ENCODE data around the gene RPL34. TPM values are rescaled to one million over a fixed set of nuclear protein-coding genes. Genes with fewer than 3 reads are reported as not detected.

The RPL34 gene
- total and polyA plus RNA-seq, 2 of the 4 experiments (the other 2 are of a cell fraction): 1,435 to 2,037 TPM

- peak; percentile 72 for DNase-seq
Measured at GRCh38 chr4:108651014-108651791, 30.8 kb downstream of the RPL34 start.

More at GRCh38 chr4:108651014-108651791, 30.8 kb downstream of the RPL34 start:
- peak overlapping the region; percentile 89 for H2AFZ ChIP-seq (replicated peaks; ENCODE audit: low read length, poor library complexity)
- intact Hi-C loops (cut with micrococcal nuclease) (loop anchor here (1.0 kb wide), 1 partner anchor 31 kb away; the partner anchor contains the start of gene RPL34), in situ Hi-C loops (cut with MboI; ENCODE audit: low sequenced_read_pairs) (no loop called here), dilution Hi-C loops (cut with HindIII; ENCODE audit: low sequenced_read_pairs, unreplicated experiment) (no loop called here)
- H2AK5ac ChIP-seq (ENCODE audit: low read depth, low read length): peak overlapping the region; percentile 90
- peak overlapping the region; percentile 40 for H3K18ac ChIP-seq (ENCODE audit: low read depth, low read length)
- peaks cover 0 to 26% of the 10 kb centered on the region in 2 experiments; a peak in 3 of 4 replicates for H3K79me1 ChIP-seq (ENCODE audit: low read depth in 1 of 2, low read length in 2 of 2)
- no peaks in the 10 kb centered on the region for H3K9me3 ChIP-seq (ENCODE audit: control insufficient read depth, insufficient read depth, low read length)
- H2BK5ac ChIP-seq (ENCODE audit: low read depth, low read length, poor library complexity, severe bottlenecking): peak overlapping the region; percentile 84
- H2AK9ac ChIP-seq (replicated peaks; ENCODE audit: low read depth, low read length, poor library complexity): peak overlapping the region; percentile 94
- H4K91ac ChIP-seq (ENCODE audit: insufficient read depth, low read depth, low read length): peak overlapping the region; percentile 92
- no peak overlapping the region for H2BK120ac ChIP-seq (ENCODE audit: low read depth, low read length)
- no peaks in the 10 kb centered on the region for H3K36me3 ChIP-seq (ENCODE audit: control insufficient read depth, insufficient read depth, low read length)
- TF ChIP-seq MAZ (IDR thresholded peaks at IDR 0.05; ENCODE audit: borderline replicate concordance, low read depth, low read length): no peak
- TF ChIP-seq POLR2A (IDR thresholded peaks at IDR 0.05; ENCODE audit: low read depth, low read length): peak; percentile 74
- 0 out of 3 replicates have a peak overlapping the region, but pooled peaks have one; percentile 34 for H2BK15ac ChIP-seq (ENCODE audit: low read depth, low read length)
- WGBS, 2 experiments (ENCODE audit: extremely low coverage in 2 of 2, insufficient read length in 1 of 2): no CpG with 5 or more reads among the region's 9 CpGs
- peak overlapping the region; percentile 90 for H3K4me3 ChIP-seq (ENCODE audit: insufficient read depth, low read depth, low read length)
- peak overlapping the region; percentile 79 to 87 for H4K8ac ChIP-seq (ENCODE audit: low read depth in 2 of 2, low read length in 2 of 2)
- peak overlapping the region; percentile 80 for H4K5ac ChIP-seq (ENCODE audit: low read depth, low read length)
- no peaks in the 10 kb centered on the region for H3K4me1 ChIP-seq (ENCODE audit: control insufficient read depth, insufficient read depth, low read length)
- H3K4ac ChIP-seq (ENCODE audit: low read depth, low read length): peak overlapping the region; percentile 88
- ChIA-PET POLR2A (ENCODE audit: unreplicated experiment) (no interaction called here), CTCF (no interaction called here)
- H3K14ac ChIP-seq (replicated peaks; ENCODE audit: low read depth, low read length): peak overlapping the region; percentile 95
- peak overlapping the region; percentile 72 for H3K4me2 ChIP-seq (ENCODE audit: low read depth, low read length)
- H3K9ac ChIP-seq (ENCODE audit: low read depth, low read length): peak overlapping the region; percentile 98
- peak; percentile 28 for ATAC-seq (ENCODE audit: low read depth)
- H3K56ac ChIP-seq (ENCODE audit: extremely low read depth, insufficient read depth, low read length): peak overlapping the region; percentile 91
- H3K23ac ChIP-seq (ENCODE audit: low read depth, low read length): peak overlapping the region; percentile 94
- peaks cover 8% of the 10 kb centered on the region; the same call in 1 of the 2 replicates for H4K20me1 ChIP-seq (ENCODE audit: insufficient read depth, low read length)
- no TSS peak for BruUV-seq (replicated peaks)
- H3K27me3 ChIP-seq (ENCODE audit: control insufficient read depth, insufficient read depth, low read length): no peaks in the 10 kb centered on the region
- H2BK20ac ChIP-seq (ENCODE audit: low read depth, low read length): no peak overlapping the region
- no peaks in the 10 kb centered on the region for H3K9me1 ChIP-seq (ENCODE audit: insufficient read depth, low read length)
- peak overlapping the region; percentile 95 for H3K27ac ChIP-seq (ENCODE audit: insufficient read depth, low read length)

All from IMR-90 (cell line).